Epithelial cell of esophagus (primary cell): ENCODE results near the gene LHX4.

ENCODE experiments used
- DNase-seq: peaks from one replicate; pipeline ENCODE4 v3.0.0; 2010; ENCODE audit warnings: low read depth
- H3K4me3 ChIP-seq: 2 replicates; pipeline ENCODE4 v1.5.1; 2011; ENCODE audit warnings: mild to moderate bottlenecking, low read length, control low read depth
- TF ChIP-seq, protein P1 (sequence below): IDR thresholded peaks from 2 replicates; pipeline ENCODE4 v1.5.1; 2011; ENCODE audit warnings: low read depth, mild to moderate bottlenecking, low read length, control low read depth, inconsistent platforms; ENCODE audit not compliant: insufficient read depth; ENCODE audit errors: missing control alignments

Gene LHX4

GRCh38 chr1:180278194-180278515 lies 48.1 kb downstream of the LHX4 start:
- no peak overlapping the region for H3K4me3 ChIP-seq
- DNase-seq = no peak
- TF ChIP-seq, protein P1, sequence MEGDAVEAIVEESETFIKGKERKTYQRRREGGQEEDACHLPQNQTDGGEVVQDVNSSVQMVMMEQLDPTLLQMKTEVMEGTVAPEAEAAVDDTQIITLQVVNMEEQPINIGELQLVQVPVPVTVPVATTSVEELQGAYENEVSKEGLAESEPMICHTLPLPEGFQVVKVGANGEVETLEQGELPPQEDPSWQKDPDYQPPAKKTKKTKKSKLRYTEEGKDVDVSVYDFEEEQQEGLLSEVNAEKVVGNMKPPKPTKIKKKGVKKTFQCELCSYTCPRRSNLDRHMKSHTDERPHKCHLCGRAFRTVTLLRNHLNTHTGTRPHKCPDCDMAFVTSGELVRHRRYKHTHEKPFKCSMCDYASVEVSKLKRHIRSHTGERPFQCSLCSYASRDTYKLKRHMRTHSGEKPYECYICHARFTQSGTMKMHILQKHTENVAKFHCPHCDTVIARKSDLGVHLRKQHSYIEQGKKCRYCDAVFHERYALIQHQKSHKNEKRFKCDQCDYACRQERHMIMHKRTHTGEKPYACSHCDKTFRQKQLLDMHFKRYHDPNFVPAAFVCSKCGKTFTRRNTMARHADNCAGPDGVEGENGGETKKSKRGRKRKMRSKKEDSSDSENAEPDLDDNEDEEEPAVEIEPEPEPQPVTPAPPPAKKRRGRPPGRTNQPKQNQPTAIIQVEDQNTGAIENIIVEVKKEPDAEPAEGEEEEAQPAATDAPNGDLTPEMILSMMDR = no peak

- TF ChIP-seq, protein P1 = no peak
- H3K4me3 ChIP-seq = no peak overlapping the region
- no peak for DNase-seq
These were observed 48.7 kb downstream of the LHX4 start for GRCh38 chr1:180278596-180279395.

DNA sequence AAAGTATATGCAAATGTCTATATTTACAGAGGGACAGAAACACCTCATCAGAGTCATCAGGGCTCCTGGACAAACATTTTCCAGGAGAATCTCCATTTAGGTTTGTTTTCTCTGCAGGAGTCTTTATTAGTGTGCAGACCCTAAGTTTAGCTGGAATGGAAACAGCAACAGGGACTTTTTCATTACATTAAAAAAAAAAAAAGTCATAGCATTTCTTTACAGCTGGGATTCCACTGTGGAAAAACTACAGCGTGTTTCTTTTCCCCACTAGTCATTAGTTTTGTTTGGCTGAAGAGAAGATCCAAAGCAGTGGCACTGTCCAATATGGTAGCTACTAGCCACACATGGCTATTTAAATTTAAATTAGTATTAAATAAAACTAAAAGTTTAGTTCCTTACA lies 49.6 kb downstream of the LHX4 start:
- no peak for DNase-seq
- H3K4me3 ChIP-seq = no peak overlapping the region
- TF ChIP-seq, protein P1 = no peak

- no peak overlapping the region for H3K4me3 ChIP-seq
- DNase-seq = no peak
- TF ChIP-seq, protein P1 = no peak
These were observed 50.6 kb downstream of the LHX4 start for GRCh38 chr1:180280617-180281016.

DNA sequence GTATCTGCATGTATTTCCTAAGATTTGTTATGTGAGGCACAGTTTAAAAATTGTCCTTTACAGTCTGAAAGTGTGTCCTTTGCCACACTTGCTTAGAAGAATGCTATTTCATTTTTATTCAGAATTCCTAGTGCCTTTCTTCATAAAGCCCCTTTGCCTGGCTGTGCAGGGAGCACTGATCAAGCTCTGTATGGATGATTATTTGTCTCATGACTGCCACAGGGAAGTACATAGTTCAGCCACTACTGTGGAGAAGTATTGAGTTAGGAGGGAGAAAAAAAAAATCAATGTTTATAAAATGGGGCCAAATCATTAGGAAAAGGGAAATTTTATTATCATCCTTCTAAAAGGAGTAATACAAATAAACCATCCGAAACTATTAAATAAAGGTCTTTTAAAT lies 51.4 kb downstream of the LHX4 start:
- H3K4me3 ChIP-seq = no peak overlapping the region
- TF ChIP-seq, protein P1 = no peak
- DNase-seq = no peak

DNA sequence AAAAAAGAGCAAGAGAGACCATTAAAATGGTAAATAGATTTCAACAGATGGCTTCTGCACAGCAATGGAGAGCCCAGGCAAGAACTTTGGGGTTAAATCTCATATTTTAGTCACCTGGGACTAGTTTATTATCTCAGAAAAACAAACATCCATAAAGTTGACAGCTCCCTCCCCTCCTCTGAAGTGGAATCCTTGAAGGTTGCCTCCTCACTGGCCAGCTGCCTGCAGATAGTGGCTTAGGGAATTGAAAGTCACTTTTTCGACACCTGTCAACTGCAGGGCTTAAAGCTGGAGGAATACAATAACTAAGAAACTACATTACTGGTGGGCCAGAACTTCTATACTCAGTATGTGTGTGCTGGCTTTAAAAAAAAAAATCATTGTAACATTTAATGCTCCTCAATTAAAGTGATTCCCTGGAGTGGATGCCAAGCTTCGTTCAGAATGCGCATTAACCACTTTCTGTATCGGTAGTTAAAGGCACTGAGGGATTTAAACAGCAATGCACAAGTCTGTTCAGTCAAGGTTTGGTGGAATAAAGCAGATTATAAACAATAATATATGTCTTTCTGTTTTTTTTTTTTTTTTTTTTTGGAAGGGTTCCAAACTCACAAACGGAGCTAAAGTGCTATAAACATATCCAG lies 52.5 kb downstream of the LHX4 start:
- TF ChIP-seq, protein P1 = no peak
- DNase-seq = no peak

More for the DNA sequence above, 52.5 kb downstream of the LHX4 start:
- no peak overlapping the region for H3K4me3 ChIP-seq
